ENCODE results near the gene RTN4. TPM values are rescaled to one million over a fixed set of nuclear protein-coding genes. Genes with fewer than 3 reads are reported as not detected.
"Not testable (repeated sequence)": the region's sequence is repeated elsewhere in the genome, so short reads cannot be mapped to it uniquely, and the experiment has no call there.

The RTN4 gene
- total RNA-seq, 1 experiment from 2014 or later = 391 TPM

DNA sequence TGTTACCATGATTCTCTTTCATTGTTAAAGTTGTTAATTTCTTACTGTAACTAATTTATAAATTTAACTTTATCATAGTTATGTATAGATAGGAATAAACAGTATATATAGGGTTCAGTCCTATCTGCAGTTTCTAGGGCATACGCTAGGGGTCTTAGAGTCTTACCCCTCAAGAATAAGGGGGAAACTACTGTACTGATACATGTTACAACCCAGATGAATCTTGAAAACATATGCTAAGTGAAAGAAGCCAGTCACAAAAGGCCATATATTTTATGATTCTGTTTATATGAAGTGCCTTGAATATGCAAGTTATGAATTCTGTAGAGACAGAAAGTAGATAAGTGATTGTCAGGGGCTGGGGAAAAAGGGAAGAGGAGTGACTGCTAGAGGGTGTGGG lies 52.4 kb downstream of the RTN4 start:
- BruUV-seq (replicated peaks) = no TSS peak
- TF ChIP-seq, protein P1, sequence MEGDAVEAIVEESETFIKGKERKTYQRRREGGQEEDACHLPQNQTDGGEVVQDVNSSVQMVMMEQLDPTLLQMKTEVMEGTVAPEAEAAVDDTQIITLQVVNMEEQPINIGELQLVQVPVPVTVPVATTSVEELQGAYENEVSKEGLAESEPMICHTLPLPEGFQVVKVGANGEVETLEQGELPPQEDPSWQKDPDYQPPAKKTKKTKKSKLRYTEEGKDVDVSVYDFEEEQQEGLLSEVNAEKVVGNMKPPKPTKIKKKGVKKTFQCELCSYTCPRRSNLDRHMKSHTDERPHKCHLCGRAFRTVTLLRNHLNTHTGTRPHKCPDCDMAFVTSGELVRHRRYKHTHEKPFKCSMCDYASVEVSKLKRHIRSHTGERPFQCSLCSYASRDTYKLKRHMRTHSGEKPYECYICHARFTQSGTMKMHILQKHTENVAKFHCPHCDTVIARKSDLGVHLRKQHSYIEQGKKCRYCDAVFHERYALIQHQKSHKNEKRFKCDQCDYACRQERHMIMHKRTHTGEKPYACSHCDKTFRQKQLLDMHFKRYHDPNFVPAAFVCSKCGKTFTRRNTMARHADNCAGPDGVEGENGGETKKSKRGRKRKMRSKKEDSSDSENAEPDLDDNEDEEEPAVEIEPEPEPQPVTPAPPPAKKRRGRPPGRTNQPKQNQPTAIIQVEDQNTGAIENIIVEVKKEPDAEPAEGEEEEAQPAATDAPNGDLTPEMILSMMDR (IDR thresholded peaks at IDR 0.05; ENCODE audit: unreplicated experiment) = no peak
- no peak overlapping the region for H3K4me3 Mint-ChIP-seq (ENCODE audit: unreplicated experiment)
- H3K27me3 Mint-ChIP-seq (ENCODE audit: insufficient read depth, unreplicated experiment) = no peaks in the 10 kb centered on the region
- H3K9me3 Mint-ChIP-seq (ENCODE audit: unreplicated experiment) = no peaks in the 10 kb centered on the region
- ChIA-PET CTCF (no interaction called here), POLR2A (interaction anchor here (2.4 kb wide), 1 partner anchor 12 kb away, joined by 58 read pairs; no protein-coding TSS in a partner anchor)
- H3K4me1 Mint-ChIP-seq (ENCODE audit: insufficient read depth, unreplicated experiment) = peaks cover 55% of the 10 kb centered on the region
- H3K36me3 Mint-ChIP-seq (ENCODE audit: insufficient read depth, unreplicated experiment) = peaks cover 7% of the 10 kb centered on the region
- intact Hi-C loops (cut with micrococcal nuclease) = no loop called here
- H3K27ac Mint-ChIP-seq (ENCODE audit: low read depth, unreplicated experiment) = peak overlapping the region; percentile 85
- DNase-seq (ENCODE audit: unreplicated experiment) = no peak

DNA sequence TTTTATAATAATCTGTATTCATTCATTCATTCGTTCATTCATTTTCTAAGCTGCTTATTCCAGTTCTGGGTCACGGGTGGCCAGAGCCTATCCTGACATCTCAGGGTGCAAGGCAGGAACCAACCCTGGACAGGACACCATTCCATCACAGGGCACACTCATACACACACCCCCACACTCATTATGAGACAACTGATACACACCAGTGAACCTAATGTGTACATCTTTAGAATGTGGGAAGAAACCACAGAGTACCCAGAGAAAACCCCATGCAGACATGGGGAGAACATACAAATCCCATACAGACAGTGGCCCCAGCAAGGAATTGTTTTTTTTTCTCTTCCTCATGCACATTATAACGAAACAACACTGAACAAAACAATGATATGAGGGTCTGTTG lies 54.7 kb downstream of the RTN4 start:
- TF ChIP-seq, protein P1 (IDR thresholded peaks at IDR 0.05; ENCODE audit: unreplicated experiment) = no peak
- ChIA-PET CTCF (interaction anchor here (0.9 to 1.6 kb wide), 4 partner anchors 8 to 96 kb away, joined by 3 to 6 read pairs (median 4); no protein-coding TSS in a partner anchor), POLR2A (interaction anchor here (1.1 to 2.7 kb wide), 6 partner anchors 11 to 53 kb away, joined by 3 to 16 read pairs (median 5); no protein-coding TSS in a partner anchor)
- H3K4me1 Mint-ChIP-seq (ENCODE audit: insufficient read depth, unreplicated experiment) = peaks cover 54% of the 10 kb centered on the region
- no peaks in the 10 kb centered on the region for H3K27me3 Mint-ChIP-seq (ENCODE audit: insufficient read depth, unreplicated experiment)
- intact Hi-C loops (cut with micrococcal nuclease) = no loop called here
- no peak overlapping the region for H3K27ac Mint-ChIP-seq (ENCODE audit: low read depth, unreplicated experiment)
- no TSS peak for BruUV-seq (replicated peaks)
- peaks cover 11% of the 10 kb centered on the region for H3K36me3 Mint-ChIP-seq (ENCODE audit: insufficient read depth, unreplicated experiment)
- H3K4me3 Mint-ChIP-seq (ENCODE audit: unreplicated experiment) = no peak overlapping the region
- no peaks in the 10 kb centered on the region for H3K9me3 Mint-ChIP-seq (ENCODE audit: unreplicated experiment)
- DNase-seq (ENCODE audit: unreplicated experiment) = no peak

DNA sequence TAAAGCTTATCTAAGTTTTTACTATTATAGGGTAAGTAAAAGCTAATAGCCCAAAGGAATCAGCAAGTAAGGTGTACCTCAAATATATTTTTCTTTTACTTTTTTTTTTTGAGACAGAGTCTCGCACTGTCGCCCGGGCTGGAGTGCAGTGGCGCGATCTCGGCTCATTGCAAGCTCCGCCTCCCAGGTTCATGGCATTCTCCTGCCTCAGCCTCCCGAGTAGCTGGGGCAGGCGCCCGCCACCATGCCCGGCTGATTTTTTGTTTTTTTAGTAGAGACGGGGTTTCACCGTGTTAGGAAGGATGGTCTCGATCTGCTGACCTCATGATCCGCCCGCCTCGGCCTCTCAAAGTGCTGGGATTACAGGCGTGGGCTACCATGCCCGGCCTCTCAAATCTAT lies 59.6 kb downstream of the RTN4 start:
- ChIA-PET CTCF (interaction anchor here (0.6 to 1.4 kb wide), 6 partner anchors 17 to 333 kb away, joined by 3 to 5 read pairs (median 4); no protein-coding TSS in a partner anchor), POLR2A (interaction anchor here (0.6 to 2.5 kb wide), 4 partner anchors 9 to 229 kb away, joined by 4 to 8 read pairs (median 6); partner anchors contain the start of gene RTN4)
- H3K9me3 Mint-ChIP-seq (ENCODE audit: unreplicated experiment); H3K27ac Mint-ChIP-seq (ENCODE audit: low read depth, unreplicated experiment); intact Hi-C loops (cut with micrococcal nuclease); H3K4me3 Mint-ChIP-seq (ENCODE audit: unreplicated experiment); DNase-seq (ENCODE audit: unreplicated experiment); H3K27me3 Mint-ChIP-seq (ENCODE audit: insufficient read depth, unreplicated experiment); BruUV-seq (replicated peaks): not testable (repeated sequence)
- Mint-ChIP-seq H3K36me3 (ENCODE audit: insufficient read depth, unreplicated experiment) (peaks cover 20% of the 10 kb centered on the region), H3K4me1 (ENCODE audit: insufficient read depth, unreplicated experiment) (peaks cover 36% of the 10 kb centered on the region)

DNA sequence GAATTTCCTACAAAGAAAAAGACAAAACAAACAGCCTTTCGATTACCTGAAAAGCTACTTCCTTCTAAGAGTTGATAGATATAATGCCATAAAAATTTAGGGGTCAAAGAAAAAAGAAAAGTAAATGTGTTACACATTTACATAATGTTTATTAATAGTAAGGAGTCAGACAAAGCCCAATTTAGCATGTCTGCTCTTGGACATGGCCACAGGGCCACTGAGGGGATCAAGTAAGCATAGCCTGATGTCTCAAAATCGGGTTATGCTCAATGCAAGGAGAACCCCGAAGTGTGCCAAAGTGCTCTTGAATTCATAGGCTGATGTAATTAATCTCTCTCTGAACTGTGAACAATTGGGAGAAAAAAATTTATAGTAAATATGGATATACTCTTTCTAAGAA lies 61.6 kb downstream of the RTN4 start:
- ChIA-PET POLR2A (interaction anchor here (0.7 to 1.7 kb wide), 5 partner anchors 9 to 72 kb away, joined by 3 to 7 read pairs (median 3); no protein-coding TSS in a partner anchor), CTCF (interaction anchor here (0.7 to 1.0 kb wide), 2 partner anchors 9 to 25 kb away, joined by 3 to 4 read pairs; no protein-coding TSS in a partner anchor)
- Mint-ChIP-seq H3K27me3 (ENCODE audit: insufficient read depth, unreplicated experiment) (no peaks in the 10 kb centered on the region), H3K4me3 (ENCODE audit: unreplicated experiment) (no peak overlapping the region), H3K4me1 (ENCODE audit: insufficient read depth, unreplicated experiment) (peaks cover 39% of the 10 kb centered on the region), H3K9me3 (ENCODE audit: unreplicated experiment) (no peaks in the 10 kb centered on the region), H3K36me3 (ENCODE audit: insufficient read depth, unreplicated experiment) (peaks cover 27% of the 10 kb centered on the region), H3K27ac (ENCODE audit: low read depth, unreplicated experiment) (no peak overlapping the region)
- intact Hi-C loops (cut with micrococcal nuclease) = no loop called here
- no TSS peak for BruUV-seq (replicated peaks)
- DNase-seq (ENCODE audit: unreplicated experiment) = no peak
- TF ChIP-seq, protein P1 (IDR thresholded peaks at IDR 0.05; ENCODE audit: unreplicated experiment) = no peak

Data from MCF 10A (cell line).